ENCODE data around the gene DLST. TPM values are rescaled to one million over a fixed set of nuclear protein-coding genes. Genes with fewer than 3 reads are reported as not detected.
A peak's percentile ranks its signal among the peaks of the same experiment; 100 is the strongest.

The DLST gene
- total RNA-seq, 5 donors from 2014 or later (not counting 1 experiment from before 2014, with no cell fraction given) = 88.3 to 128 (median 102) TPM

GRCh38 chr14:74838166-74838565, 43.5 kb upstream of the DLST start:
- H3K36me3 ChIP-seq (ENCODE audit: control insufficient read depth in 2 of 2, extremely low read depth in 1 of 2, insufficient read depth in 1 of 2, low read length in 1 of 2) = peaks cover 0 to 3% of the 10 kb centered on the region in 2 donors
- peaks cover 39 to 53% of the 10 kb centered on the region in 2 experiments for H3K4me1 ChIP-seq (ENCODE audit: control insufficient read depth in 1 of 2, extremely low read depth in 1 of 2, insufficient read depth in 2 of 2, low read length in 2 of 2)
- no peaks in the 10 kb centered on the region for H3K9me3 ChIP-seq
- CTCF ChIA-PET = interaction anchor here (0.6 to 3.5 kb wide), 6 partner anchors 14 to 216 kb away, joined by 3 to 10 read pairs (median 4); no protein-coding TSS in a partner anchor
- Mint-ChIP-seq H3K36me3 (peaks cover 23% of the 10 kb centered on the region), H3K4me3 (peak overlapping the region; percentile 67 to 74 (median 70)), H3K4me1 (peaks cover 78 to 85% (median 85%) of the 10 kb centered on the region in 3 donors), H3K27me3 (no peaks in the 10 kb centered on the region), H3K27ac (peak overlapping the region; percentile 98 to 99), H3K9me3 (no peaks in the 10 kb centered on the region)
- POLR2A ChIA-PET = interaction anchor here (0.6 kb wide), 8 partner anchors 15 to 340 kb away, joined by 3 to 10 read pairs (median 4); no protein-coding TSS in a partner anchor
- peak; percentile 55 to 74 (median 63) for ATAC-seq (replicated peaks in 1 of 4)
- peak overlapping the region; percentile 96 for H3K27ac ChIP-seq (ENCODE audit: low read length)
- H3K4me3 ChIP-seq (ENCODE audit: control insufficient read depth in 1 of 2, extremely low read depth in 1 of 2, low read length in 1 of 2) = no peak overlapping the region
- no peaks in the 10 kb centered on the region for H3K27me3 ChIP-seq (replicated peaks in 1 of 2; ENCODE audit: control insufficient read depth in 2 of 2, extremely low read depth in 1 of 2, insufficient read depth in 2 of 2, low read length in 1 of 2)
- WGBS (ENCODE audit: insufficient coverage) = no CpG with 5 or more reads among the region's 2 CpGs
- peak in 1 of 35 experiments; percentile 64 for DNase-seq

GRCh38 chr14:74840603-74841030, 41.1 kb upstream of the DLST start:
- Mint-ChIP-seq H3K4me3 (peak overlapping the region in 1 of 3 donors; percentile 21), H3K9me3 (no peaks in the 10 kb centered on the region), H3K27ac (peak overlapping the region; percentile 88 to 94), H3K27me3 (no peaks in the 10 kb centered on the region), H3K36me3 (peaks cover 19% of the 10 kb centered on the region), H3K4me1 (peaks cover 69 to 76% (median 72%) of the 10 kb centered on the region in 3 donors)
- WGBS (ENCODE audit: insufficient coverage) = 69% methylated on average over 5 of the region's 5 CpGs
- H3K36me3 ChIP-seq (ENCODE audit: control insufficient read depth in 2 of 2, extremely low read depth in 1 of 2, insufficient read depth in 1 of 2, low read length in 1 of 2) = peaks cover 0 to 2% of the 10 kb centered on the region in 2 donors
- H3K27me3 ChIP-seq (replicated peaks in 1 of 2; ENCODE audit: control insufficient read depth in 2 of 2, extremely low read depth in 1 of 2, insufficient read depth in 2 of 2, low read length in 1 of 2) = no peaks in the 10 kb centered on the region
- CTCF ChIA-PET = no interaction called here
- ATAC-seq (replicated peaks in 1 of 4) = no peak
- no peak for DNase-seq
- POLR2A ChIA-PET = no interaction called here
- peak overlapping the region; percentile 69 for H3K27ac ChIP-seq (ENCODE audit: low read length)
- peaks cover 33 to 41% of the 10 kb centered on the region in 2 experiments for H3K4me1 ChIP-seq (ENCODE audit: control insufficient read depth in 1 of 2, extremely low read depth in 1 of 2, insufficient read depth in 2 of 2, low read length in 2 of 2)
- H3K9me3 ChIP-seq = no peaks in the 10 kb centered on the region
- no peak overlapping the region for H3K4me3 ChIP-seq (ENCODE audit: control insufficient read depth in 1 of 2, extremely low read depth in 1 of 2, low read length in 1 of 2)

- no peaks in the 10 kb centered on the region for H3K27me3 Mint-ChIP-seq
- ATAC-seq (replicated peaks in 1 of 4) (peak; percentile 58 to 81 (median 68)), DNase-seq (peak in 5 of 35 experiments; percentile 1 to 42 (median 7))
- no peaks in the 10 kb centered on the region for H3K9me3 Mint-ChIP-seq
- H3K36me3 Mint-ChIP-seq = peaks cover 14% of the 10 kb centered on the region
- H3K36me3 ChIP-seq (ENCODE audit: control insufficient read depth in 2 of 2, extremely low read depth in 1 of 2, insufficient read depth in 1 of 2, low read length in 1 of 2) = peaks cover 0 to 3% of the 10 kb centered on the region in 2 donors
- H3K9me3 ChIP-seq = no peaks in the 10 kb centered on the region
- peaks cover 60 to 67% (median 64%) of the 10 kb centered on the region in 3 donors for H3K4me1 Mint-ChIP-seq
- peak overlapping the region; percentile 69 for H3K27ac ChIP-seq (ENCODE audit: low read length)
- no peak overlapping the region for H3K4me3 ChIP-seq (ENCODE audit: control insufficient read depth in 1 of 2, extremely low read depth in 1 of 2, low read length in 1 of 2)
- peaks cover 29 to 32% of the 10 kb centered on the region in 2 experiments for H3K4me1 ChIP-seq (ENCODE audit: control insufficient read depth in 1 of 2, extremely low read depth in 1 of 2, insufficient read depth in 2 of 2, low read length in 2 of 2)
- H3K4me3 Mint-ChIP-seq = peak overlapping the region; percentile 5 to 26 (median 22)
- H3K27me3 ChIP-seq (replicated peaks in 1 of 2; ENCODE audit: control insufficient read depth in 2 of 2, extremely low read depth in 1 of 2, insufficient read depth in 2 of 2, low read length in 1 of 2) = no peaks in the 10 kb centered on the region
- 29% methylated on average over 2 of the region's 4 CpGs for WGBS (ENCODE audit: insufficient coverage)
- CTCF ChIA-PET = interaction anchor here (0.8 to 1.7 kb wide), 4 partner anchors 19 to 41 kb away, joined by 3 to 4 read pairs (median 4); no protein-coding TSS in a partner anchor
- H3K27ac Mint-ChIP-seq = peak overlapping the region; percentile 88 to 94
- POLR2A ChIA-PET = interaction anchor here in 1 of 2 donors (0.6 to 0.8 kb wide), 2 partner anchors 37 to 176 kb away, joined by 4 to 7 read pairs; no protein-coding TSS in a partner anchor
These were observed 40.2 kb upstream of the DLST start for GRCh38 chr14:74841230-74842207.

GRCh38 chr14:74843653-74844052, 38.1 kb upstream of the DLST start:
- ChIA-PET POLR2A (no interaction called here), CTCF (interaction anchor here in 1 of 2 donors (1.7 kb wide), 1 partner anchor 17 kb away, joined by 4 read pairs; no protein-coding TSS in a partner anchor)
- H3K4me3 Mint-ChIP-seq = no peak overlapping the region
- H3K9me3 ChIP-seq = no peaks in the 10 kb centered on the region
- H3K36me3 Mint-ChIP-seq = peaks cover 11% of the 10 kb centered on the region
- peaks cover 0 to 3% of the 10 kb centered on the region in 2 donors for H3K36me3 ChIP-seq (ENCODE audit: control insufficient read depth in 2 of 2, extremely low read depth in 1 of 2, insufficient read depth in 1 of 2, low read length in 1 of 2)
- H3K27me3 ChIP-seq (replicated peaks in 1 of 2; ENCODE audit: control insufficient read depth in 2 of 2, extremely low read depth in 1 of 2, insufficient read depth in 2 of 2, low read length in 1 of 2) = no peaks in the 10 kb centered on the region
- DNase-seq = no peak
- H3K27ac ChIP-seq (ENCODE audit: low read length) = no peak overlapping the region
- peaks cover 14 to 26% of the 10 kb centered on the region in 2 experiments for H3K4me1 ChIP-seq (ENCODE audit: control insufficient read depth in 1 of 2, extremely low read depth in 1 of 2, insufficient read depth in 2 of 2, low read length in 2 of 2)
- H3K4me3 ChIP-seq (ENCODE audit: control insufficient read depth in 1 of 2, extremely low read depth in 1 of 2, low read length in 1 of 2) = no peak overlapping the region
- no peaks in the 10 kb centered on the region for H3K9me3 Mint-ChIP-seq
- H3K27me3 Mint-ChIP-seq = no peaks in the 10 kb centered on the region
- no peak for ATAC-seq (replicated peaks in 1 of 4)
- H3K27ac Mint-ChIP-seq = peak overlapping the region; percentile 74 to 84
- H3K4me1 Mint-ChIP-seq = peaks cover 38 to 47% (median 45%) of the 10 kb centered on the region in 3 donors

- H3K27ac Mint-ChIP-seq = peak overlapping the region in 1 of 2 donors; percentile 44
These were observed 35.5 kb upstream of the DLST start for GRCh38 chr14:74846168-74846567.

More at GRCh38 chr14:74846168-74846567, 35.5 kb upstream of the DLST start:
- ATAC-seq (replicated peaks in 1 of 4) (no peak), DNase-seq (no peak)
- Histone ChIP-seq H3K4me1 (ENCODE audit: control insufficient read depth in 1 of 2, extremely low read depth in 1 of 2, insufficient read depth in 2 of 2, low read length in 2 of 2) (peaks cover 7 to 12% of the 10 kb centered on the region in 2 experiments), H3K9me3 (no peaks in the 10 kb centered on the region), H3K27me3 (replicated peaks in 1 of 2; ENCODE audit: control insufficient read depth in 2 of 2, extremely low read depth in 1 of 2, insufficient read depth in 2 of 2, low read length in 1 of 2) (no peaks in the 10 kb centered on the region), H3K27ac (ENCODE audit: low read length) (no peak overlapping the region), H3K4me3 (ENCODE audit: control insufficient read depth in 1 of 2, extremely low read depth in 1 of 2, low read length in 1 of 2) (no peak overlapping the region), H3K36me3 (ENCODE audit: control insufficient read depth in 2 of 2, extremely low read depth in 1 of 2, insufficient read depth in 1 of 2, low read length in 1 of 2) (peaks cover 0 to 3% of the 10 kb centered on the region in 2 donors)
- Mint-ChIP-seq H3K36me3 (no peaks in the 10 kb centered on the region), H3K27me3 (no peaks in the 10 kb centered on the region), H3K9me3 (no peaks in the 10 kb centered on the region), H3K4me1 (peaks cover 19 to 28% (median 23%) of the 10 kb centered on the region in 3 donors), H3K4me3 (no peak overlapping the region)
- CTCF ChIA-PET = interaction anchor here in 1 of 2 donors (1.4 kb wide), 1 partner anchor 14 kb away, joined by 5 read pairs; no protein-coding TSS in a partner anchor
- POLR2A ChIA-PET = interaction anchor here in 1 of 2 donors (0.5 kb wide), 1 partner anchor 15 kb away, joined by 3 read pairs; no protein-coding TSS in a partner anchor
- WGBS (ENCODE audit: insufficient coverage) = 100% methylated on average over 1 of the region's 3 CpGs
